NCI-H2107 treated with DMSO at 0.1 percent for 48 hours (cell line): ENCODE measurements around the gene C4orf54.

Experiments used
- DNase-seq: peaks from one replicate; lab custom pipeline; 2025; ENCODE audit not compliant: unreplicated experiment; lab: John Stamatoyannopoulos, UW

C4orf54 gene

GRCh38 chr4:99657798-99658197 is at the start of gene C4orf54:
Gene C4orf54, minus strand, starts transcription at chr4:99657828. Its CDS starts 3,180 bp downstream, at chr4:99654648.
- no peak for DNase-seq

- no peak for DNase-seq
These were observed 48.3 kb upstream of the C4orf54 start for GRCh38 chr4:99705891-99706290.

DNA sequence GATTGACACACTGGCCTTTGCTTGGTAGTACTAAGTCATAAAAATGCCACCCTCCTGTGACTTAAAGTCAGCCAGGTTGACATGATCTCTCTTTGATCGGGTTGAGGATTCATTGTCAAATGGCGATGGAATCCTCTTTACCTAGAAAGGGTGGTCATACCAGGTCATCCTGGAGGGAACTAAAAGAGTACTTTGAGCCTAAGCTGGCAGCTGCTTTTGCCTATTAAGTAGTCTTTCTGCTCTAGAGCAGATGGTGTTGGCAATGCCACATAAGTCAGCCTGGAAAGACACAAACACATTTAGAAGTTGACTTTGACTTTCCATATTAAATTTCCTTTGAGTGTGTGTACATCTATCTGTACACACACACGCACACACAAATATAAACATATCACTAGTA is 39.2 kb upstream of the C4orf54 start:
- no peak for DNase-seq

GRCh38 chr4:99693140-99693539 is 35.5 kb upstream of the C4orf54 start:
- DNase-seq: no peak

- no peak for DNase-seq
These were observed 33.4 kb upstream of the C4orf54 start for GRCh38 chr4:99690990-99691389.

DNA sequence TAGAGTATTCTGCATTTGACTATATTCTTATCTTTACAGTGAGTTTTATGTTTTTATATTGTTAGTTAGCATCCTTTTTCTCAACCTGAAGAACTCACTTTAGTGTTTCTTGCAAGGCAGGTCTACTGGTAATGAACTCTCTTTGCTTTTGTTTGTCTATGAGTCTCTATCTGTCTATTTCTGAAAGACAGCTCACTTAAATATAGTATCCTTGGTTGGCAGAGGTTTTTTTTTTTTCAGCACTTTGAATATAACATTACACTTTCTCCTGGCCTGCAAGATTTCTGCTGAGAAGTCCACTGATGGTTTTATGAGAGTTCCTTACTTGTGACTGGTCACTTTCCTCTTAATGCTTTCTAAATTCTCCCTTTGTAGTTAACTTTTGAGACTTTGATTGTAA is 32.8 kb upstream of the C4orf54 start:
- DNase-seq: no peak

- DNase-seq: no peak
These were observed 29.5 kb upstream of the C4orf54 start for GRCh38 chr4:99687120-99687519.

GRCh38 chr4:99685234-99685633 is 27.6 kb upstream of the C4orf54 start:
- DNase-seq: no peak

- DNase-seq: no peak
These were observed 26.3 kb upstream of the C4orf54 start for GRCh38 chr4:99683895-99684294.

DNA sequence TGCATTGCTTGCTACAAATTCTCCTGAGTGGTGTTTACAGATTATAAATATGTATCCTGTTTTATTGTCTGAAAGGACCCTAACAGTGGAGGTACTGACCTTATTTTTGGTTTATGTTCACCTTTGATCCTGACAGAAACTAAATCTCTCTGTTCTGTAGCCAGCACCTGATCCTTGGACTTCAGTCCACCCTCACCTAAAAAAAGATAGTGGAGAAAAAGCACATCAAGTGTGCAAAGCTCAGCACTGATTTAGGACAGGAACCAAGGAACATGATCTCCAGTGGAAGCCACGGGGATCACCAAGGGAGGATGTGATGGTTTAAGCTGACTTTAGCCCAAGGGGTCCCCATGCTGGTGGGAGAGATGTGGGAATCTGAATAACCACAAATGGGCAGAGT is 22.3 kb upstream of the C4orf54 start:
- DNase-seq: no peak

DNA sequence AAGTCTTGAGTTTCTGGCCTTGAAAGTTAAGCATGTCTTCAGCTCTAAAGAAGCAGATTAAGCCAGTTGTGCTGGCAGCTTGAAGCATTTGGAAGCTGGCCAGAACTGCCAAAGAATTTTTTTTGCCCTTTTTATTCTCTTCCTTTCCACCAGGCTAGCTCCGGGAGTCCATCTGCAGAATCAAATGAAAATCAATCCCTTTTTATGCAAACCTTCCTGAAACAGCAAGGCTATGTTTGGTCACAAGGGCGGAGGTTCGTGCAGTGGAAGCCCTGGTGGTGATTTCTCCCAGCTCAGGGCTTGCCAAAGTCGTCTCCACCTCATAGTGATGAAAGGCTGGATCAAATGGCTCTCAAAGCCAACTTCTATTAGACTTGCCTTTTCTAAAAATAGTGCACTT is 21.6 kb upstream of the C4orf54 start:
- DNase-seq: peak; percentile 24

- DNase-seq: no peak
These were observed 19.5 kb upstream of the C4orf54 start for GRCh38 chr4:99677161-99677560.

DNA sequence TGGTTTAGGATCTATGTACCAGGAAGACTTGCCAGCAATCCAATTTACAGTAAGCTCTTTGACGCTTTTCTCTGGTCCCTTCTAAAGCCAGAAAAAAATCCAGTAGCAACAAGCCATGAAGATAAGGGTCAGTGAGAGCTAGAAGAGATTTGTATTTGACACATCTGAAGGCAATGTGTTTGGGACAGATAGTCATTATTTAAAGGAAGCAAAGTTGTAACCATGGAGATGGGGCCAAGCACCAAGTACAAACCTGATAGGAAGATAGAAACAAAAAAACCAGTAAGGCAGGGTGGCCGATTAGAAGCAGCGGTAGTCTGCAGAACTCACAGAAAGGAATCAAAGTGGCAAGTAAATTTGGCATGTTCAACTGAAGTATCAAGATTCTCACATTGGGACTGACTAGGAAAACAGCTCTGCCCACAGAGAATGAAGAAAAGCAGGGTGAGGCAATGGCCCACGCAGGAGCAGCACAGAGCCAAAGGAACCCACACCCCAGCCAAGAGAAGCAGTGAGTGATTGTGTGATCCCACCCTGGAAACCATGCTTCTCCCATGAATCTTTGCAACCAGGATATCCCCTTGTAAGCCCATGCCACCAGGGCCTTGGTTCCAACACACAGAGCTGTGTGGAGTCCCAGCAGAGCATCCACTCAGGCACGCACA is 12.9 kb upstream of the C4orf54 start:
- no peak for DNase-seq

DNA sequence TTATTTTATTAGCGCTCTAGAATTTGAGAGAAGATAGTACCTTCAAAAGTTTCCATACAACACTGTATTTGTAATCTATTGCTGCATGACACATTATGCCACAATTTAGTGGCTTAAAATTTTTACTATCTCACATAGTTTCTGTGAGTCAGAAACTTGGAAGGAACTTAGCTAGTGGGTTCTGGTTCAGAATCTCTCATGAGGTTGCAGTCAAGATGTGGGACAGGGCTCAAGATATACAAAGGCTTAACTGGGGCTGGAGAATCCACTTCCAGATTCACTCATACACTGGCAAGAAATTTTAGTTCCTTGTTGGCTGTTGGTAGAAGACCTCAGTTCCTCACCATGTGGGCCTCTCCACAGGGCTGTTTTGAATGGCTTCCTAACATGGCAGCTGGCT is 11.5 kb upstream of the C4orf54 start:
- DNase-seq: no peak

- DNase-seq: no peak
These were observed 10.8 kb upstream of the C4orf54 start for GRCh38 chr4:99668472-99668871.

- DNase-seq: no peak
These were observed 8.4 kb upstream of the C4orf54 start for GRCh38 chr4:99665983-99666382.

DNA sequence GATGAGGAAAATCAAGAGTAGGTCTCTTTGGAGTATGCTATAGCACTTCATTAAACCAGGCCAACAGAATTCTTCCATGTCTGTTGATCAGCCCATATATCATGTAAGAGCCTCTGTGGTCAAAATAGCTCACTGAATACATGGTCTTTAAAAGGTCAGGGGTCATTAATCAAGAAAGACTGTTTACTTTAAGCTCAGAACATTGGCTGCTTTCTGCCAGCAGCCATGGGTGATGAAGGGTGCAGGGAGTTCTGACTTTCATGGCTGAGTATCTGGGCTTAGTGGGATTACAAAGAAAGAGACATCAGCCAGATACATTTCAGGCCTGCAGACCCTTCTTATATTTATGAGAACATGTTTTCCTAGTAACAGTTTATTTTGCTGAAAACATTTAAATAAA is 7.1 kb upstream of the C4orf54 start:
- no peak for DNase-seq

DNA sequence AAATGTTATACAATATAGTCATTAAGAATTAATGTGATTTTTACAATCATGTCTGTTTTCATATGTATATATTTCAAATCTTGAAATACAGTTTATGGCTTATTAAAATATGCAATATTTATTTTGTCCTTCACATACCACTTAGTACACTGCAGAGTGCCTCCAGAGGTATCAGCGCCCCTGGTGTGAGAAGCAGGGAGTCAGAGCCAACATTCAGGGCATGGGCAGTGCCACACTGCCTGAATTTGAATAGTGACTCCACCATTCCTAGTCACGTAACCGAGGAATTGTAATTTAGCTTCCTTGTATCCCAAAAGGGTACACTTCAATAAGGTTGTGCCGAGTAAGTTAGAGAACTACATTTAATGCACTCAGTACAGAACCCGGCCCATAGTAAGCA is 4.3 kb upstream of the C4orf54 start:
- DNase-seq: no peak

DNA sequence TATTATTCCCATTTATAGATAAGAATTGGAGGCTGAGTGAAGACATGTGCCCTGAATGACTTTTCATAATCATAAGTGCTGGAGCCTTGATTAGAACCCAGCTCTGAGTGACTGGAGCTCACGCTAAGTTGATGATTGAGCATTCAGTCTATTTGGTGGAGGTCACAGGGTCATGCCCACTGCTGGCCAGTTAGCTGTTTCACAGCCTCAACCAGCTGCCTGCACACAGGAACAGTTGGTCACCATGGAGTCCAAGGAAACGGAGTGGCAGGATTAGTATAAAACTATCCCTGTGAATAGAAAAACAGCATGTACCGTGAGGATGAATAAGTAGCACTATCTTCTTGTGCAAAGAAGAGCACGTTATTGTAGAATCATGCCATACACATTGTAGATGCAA is 1.0 kb upstream of the C4orf54 start:
- DNase-seq: no peak

DNA sequence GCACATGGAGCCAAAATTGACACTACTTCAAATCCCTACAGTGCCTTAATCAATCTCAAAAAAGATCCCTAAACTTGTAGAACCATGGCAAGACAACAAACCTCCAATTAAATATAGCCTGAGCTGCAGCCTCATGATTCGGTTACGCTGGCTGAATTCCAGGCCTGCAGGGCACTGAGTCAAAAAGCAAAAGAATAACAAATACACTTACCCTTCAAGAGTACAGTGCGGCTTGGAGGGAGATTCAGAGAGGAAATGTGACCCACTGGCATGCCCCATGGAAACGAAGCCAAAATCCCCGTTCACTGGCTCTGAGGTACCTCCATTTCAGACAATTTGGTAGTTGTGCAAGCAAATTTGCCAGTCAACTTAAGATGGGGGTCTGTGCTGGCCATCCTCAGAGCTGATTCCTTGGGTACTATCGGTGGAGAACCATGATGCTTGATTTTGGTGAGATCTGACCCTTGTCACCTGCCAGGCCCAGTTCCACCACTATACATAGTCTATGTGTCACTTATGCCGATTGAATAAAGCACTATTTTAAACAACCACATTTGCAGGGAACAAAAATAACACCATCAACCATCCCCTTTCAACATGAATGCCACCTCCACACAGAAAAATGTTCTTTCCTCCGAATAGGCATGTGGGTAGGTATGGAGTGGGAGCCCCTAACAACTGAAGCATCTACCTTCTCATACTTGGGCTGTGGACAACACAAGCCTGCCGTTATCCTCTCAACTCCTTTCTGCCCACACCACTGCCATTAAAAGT is 2.1 kb downstream of the C4orf54 start:
- DNase-seq: no peak

DNA sequence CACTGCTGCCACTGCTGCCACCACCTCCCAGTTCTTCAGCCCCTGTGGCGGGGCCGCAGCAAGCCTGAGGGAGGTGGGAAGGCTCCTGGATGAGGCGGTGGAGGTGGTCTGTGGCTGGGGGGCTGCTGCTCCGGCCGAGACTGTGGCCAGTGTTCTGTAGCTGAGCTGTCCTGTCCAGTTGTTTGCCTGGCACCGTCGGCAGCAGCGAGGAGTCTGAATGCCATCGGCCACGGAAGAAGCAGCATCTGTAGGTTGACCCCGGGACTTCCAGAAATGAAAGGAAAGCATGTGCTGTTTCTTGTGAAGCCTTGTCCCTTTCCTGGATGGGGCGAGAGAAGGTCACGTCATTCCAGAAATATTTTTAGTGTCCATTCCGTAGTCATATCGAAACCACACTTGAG is 3.3 kb downstream of the C4orf54 start:
- DNase-seq: no peak

GRCh38 chr4:99653916-99654315 is 3.7 kb downstream of the C4orf54 start:
- DNase-seq: no peak
